Measurements from ENCODE around the gene FBXO46.

DNA sequence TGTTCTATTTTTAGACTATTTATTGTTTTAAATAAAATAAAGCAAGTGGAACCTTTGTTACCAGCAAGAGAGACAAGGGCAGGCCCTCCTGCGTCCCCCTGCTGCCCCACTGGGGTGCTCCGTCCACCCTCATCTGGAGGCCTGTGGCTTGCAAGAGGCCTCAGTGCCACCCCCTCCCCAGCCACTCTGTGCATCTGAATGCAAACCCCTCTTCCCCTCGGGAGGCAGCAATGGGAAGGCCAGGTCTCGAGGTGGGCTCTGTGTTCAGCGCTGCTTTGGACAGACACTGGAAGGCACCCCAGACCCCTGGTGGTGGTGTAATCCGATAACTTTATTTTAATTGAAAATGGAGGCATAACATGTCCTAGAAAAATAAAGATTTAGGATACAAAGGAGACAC lies 33.8 kb upstream of the FBXO46 start:
- TF ChIP-seq TAF1 (IDR thresholded peaks at IDR 0.05; ENCODE audit: low read depth) (no peak), ZBTB7A (IDR thresholded peaks at IDR 0.05; ENCODE audit: low read depth) (no peak), CEBPB (IDR thresholded peaks at IDR 0.05) (no peak), TEAD4 (IDR thresholded peaks at IDR 0.05) (no peak), NFIC (IDR thresholded peaks at IDR 0.05) (no peak), CREB1 (IDR thresholded peaks at IDR 0.05; ENCODE audit: low read depth) (no peak), RAD21 (IDR thresholded peaks at IDR 0.05; ENCODE audit: low read depth) (no peak), TCF12 (IDR thresholded peaks at IDR 0.05; ENCODE audit: low read depth) (no peak), YY1 (IDR thresholded peaks at IDR 0.05; ENCODE audit: low read depth) (no peak)
- TF ChIP-seq, protein P1, sequence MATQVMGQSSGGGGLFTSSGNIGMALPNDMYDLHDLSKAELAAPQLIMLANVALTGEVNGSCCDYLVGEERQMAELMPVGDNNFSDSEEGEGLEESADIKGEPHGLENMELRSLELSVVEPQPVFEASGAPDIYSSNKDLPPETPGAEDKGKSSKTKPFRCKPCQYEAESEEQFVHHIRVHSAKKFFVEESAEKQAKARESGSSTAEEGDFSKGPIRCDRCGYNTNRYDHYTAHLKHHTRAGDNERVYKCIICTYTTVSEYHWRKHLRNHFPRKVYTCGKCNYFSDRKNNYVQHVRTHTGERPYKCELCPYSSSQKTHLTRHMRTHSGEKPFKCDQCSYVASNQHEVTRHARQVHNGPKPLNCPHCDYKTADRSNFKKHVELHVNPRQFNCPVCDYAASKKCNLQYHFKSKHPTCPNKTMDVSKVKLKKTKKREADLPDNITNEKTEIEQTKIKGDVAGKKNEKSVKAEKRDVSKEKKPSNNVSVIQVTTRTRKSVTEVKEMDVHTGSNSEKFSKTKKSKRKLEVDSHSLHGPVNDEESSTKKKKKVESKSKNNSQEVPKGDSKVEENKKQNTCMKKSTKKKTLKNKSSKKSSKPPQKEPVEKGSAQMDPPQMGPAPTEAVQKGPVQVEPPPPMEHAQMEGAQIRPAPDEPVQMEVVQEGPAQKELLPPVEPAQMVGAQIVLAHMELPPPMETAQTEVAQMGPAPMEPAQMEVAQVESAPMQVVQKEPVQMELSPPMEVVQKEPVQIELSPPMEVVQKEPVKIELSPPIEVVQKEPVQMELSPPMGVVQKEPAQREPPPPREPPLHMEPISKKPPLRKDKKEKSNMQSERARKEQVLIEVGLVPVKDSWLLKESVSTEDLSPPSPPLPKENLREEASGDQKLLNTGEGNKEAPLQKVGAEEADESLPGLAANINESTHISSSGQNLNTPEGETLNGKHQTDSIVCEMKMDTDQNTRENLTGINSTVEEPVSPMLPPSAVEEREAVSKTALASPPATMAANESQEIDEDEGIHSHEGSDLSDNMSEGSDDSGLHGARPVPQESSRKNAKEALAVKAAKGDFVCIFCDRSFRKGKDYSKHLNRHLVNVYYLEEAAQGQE (IDR thresholded peaks at IDR 0.05; ENCODE audit: low read depth) = no peak

Data from Ishikawa (cell line).